GM13977 (cell line): ENCODE data around the gene ALPI.
"Not testable (repeated sequence)": the region's sequence is repeated elsewhere in the genome, so short reads cannot be mapped to it uniquely, and the experiment has no call there.

Experiments
- DNase-seq: peaks from one replicate; pipeline ENCODE4 v3.0.0; 2012; ENCODE audit warnings: low spot score
- CTCF ChIP-seq: IDR thresholded peaks from 2 replicates; pipeline ENCODE4 v1.5.1; 2012; ENCODE audit warnings: mild to moderate bottlenecking, control low read depth; ENCODE audit not compliant: insufficient read depth; ENCODE audit errors: extremely low read depth, missing control alignments
- in situ Hi-C: fragments of 300-500 bp; cut with MboI; formaldehyde crosslinking; loops from one replicate; pipeline ENCODE4 v1.12.0; 2022; ENCODE audit warnings: low sequenced_read_pairs, low pct_unique_long_range_greater_than_20kb, mixed read lengths, inconsistent platforms; ENCODE audit not compliant: unreplicated experiment

ALPI gene

GRCh38 chr2:232431705-232432590, 24.0 kb upstream of the ALPI start:
- no peak for TF ChIP-seq CTCF
- in situ Hi-C loops = no loop called here
- no peak for DNase-seq

- peak; percentile 24 for TF ChIP-seq CTCF
- no peak for DNase-seq
- in situ Hi-C loops = no loop called here
Measured at GRCh38 chr2:232432598-232433184, 23.3 kb upstream of the ALPI start.

GRCh38 chr2:232433622-232434021, 22.3 kb upstream of the ALPI start:
- in situ Hi-C loops, DNase-seq: not testable (repeated sequence)

GRCh38 chr2:232434091-232434490, 21.9 kb upstream of the ALPI start:
- no peak for DNase-seq
- TF ChIP-seq CTCF = no peak
- in situ Hi-C loops = no loop called here

GRCh38 chr2:232434563-232435374, 21.2 kb upstream of the ALPI start:
- TF ChIP-seq CTCF = no peak
- in situ Hi-C loops = no loop called here
- no peak for DNase-seq

GRCh38 chr2:232435375-232435648, 20.6 kb upstream of the ALPI start:
- in situ Hi-C loops = no loop called here
- DNase-seq = no peak
- no peak for TF ChIP-seq CTCF

GRCh38 chr2:232435805-232436204, 20.1 kb upstream of the ALPI start:
- no peak for DNase-seq
- in situ Hi-C loops = no loop called here
- no peak for TF ChIP-seq CTCF
